Heart left ventricle (tissue), 16 donors: Measurements from ENCODE around the gene CBY2. TPM values are rescaled to one million over a fixed set of nuclear protein-coding genes. Genes with fewer than 3 reads are reported as not detected.
"Not testable (repeated sequence)": the region's sequence is repeated elsewhere in the genome, so short reads cannot be mapped to it uniquely, and the experiment has no call there.

Experiments
- ATAC-seq, 4 donors: fragments of 200-7000 bp; cut with Tn5 transposase; one replicate each; pipeline ENCODE4 v1.9.1; 2020 to 2022; ENCODE audit warnings: moderate library complexity in 4 of 4, mild to moderate bottlenecking in 3 of 4, moderate number of reproducible peaks in 1 of 4
- DNase-seq, 5 donors: peaks; one replicate each; pipeline ENCODE4 v3.0.0-alpha.2; 2020
- H3K27ac ChIP-seq, 12 donors: fragments of 200-600 bp; sonication (generic) in 4 of 12; one replicate each; pipeline versions ENCODE4 v1.5.0 to v1.8.0; 2016 to 2022; ENCODE audit warnings: mild to moderate bottlenecking in 2 of 12
- H3K27me3 ChIP-seq, 9 donors: fragments of 200-600 bp; sonication (generic) in 2 of 9; one replicate each; pipeline versions ENCODE4 v1.5.1 to v1.8.0; 2016 to 2022; ENCODE audit warnings: mild to moderate bottlenecking in 3 of 9
- H3K36me3 ChIP-seq, 9 donors: fragments of 200-600 bp; sonication (generic) in 2 of 9; one replicate each; pipeline versions ENCODE4 v1.5.0 to v1.8.0; 2018 to 2022; ENCODE audit warnings: mild to moderate bottlenecking in 2 of 9
- H3K4me1 ChIP-seq, 12 donors: fragments of 200-600 bp; sonication (generic) in 4 of 12; one replicate each; pipeline versions ENCODE4 v1.5.0 to v1.8.0; 2016 to 2022; ENCODE audit warnings: mild to moderate bottlenecking in 3 of 12
- H3K4me3 ChIP-seq, 12 donors: fragments of 200-600 bp; sonication (generic) in 4 of 12; one replicate each; pipeline versions ENCODE4 v1.5.0 to v1.8.0; 2017 to 2022; ENCODE audit warnings: mild to moderate bottlenecking in 9 of 12, moderate library complexity in 4 of 12
- H3K9me3 ChIP-seq, 12 donors: fragments of 200-600 bp; sonication (generic) in 4 of 12; one replicate each; pipeline versions ENCODE4 v1.5.0 to v1.8.0; 2016 to 2022; ENCODE audit warnings: mild to moderate bottlenecking in 1 of 12
- POLR2A ChIP-seq, 2 donors: fragments of 450-650 bp; IDR thresholded peaks; one replicate each; pipeline ENCODE4 v1.6.1; 2017; ENCODE audit warnings: antibody characterized with exemption in 2 of 2, mild to moderate bottlenecking in 2 of 2, moderate library complexity in 2 of 2
- WGBS, 4 donors: extraction: QIAGEN DNeasy Blood & Tissue Kit in 2 of 4; methylation state at CpG; one replicate each; pipeline versions ENCODE4 v1.1.5 to v1.1.7; 2013 to 2018; 5-methylcytosine and 5-hydroxymethylcytosine counted together
- intact Hi-C, 10 donors: fragments of 100-400 bp; cut with DNase I; formaldehyde crosslinking; loops; one replicate each; pipeline versions ENCODE4 v1.11.1 to v1.14.2; 2022
- polyA plus RNA-seq, 2 donors: library from polyadenylated mRNA; stranded (reverse); fragments of 200-250 nt; gene quantifications; one replicate each; pipeline ENCODE4 v1.2.3, GENCODE V29; 2013
- total RNA-seq, 9 donors: library from RNA; depleted of rRNA in 2 of 9; stranded (reverse); fragments of >200 nt in 2 of 9; fragmentation: NEBNext Ultra II Directional in 3 of 9; extraction: Animal tissue kit (Norgen Biotek cat#: 25700) in 3 of 9; gene quantifications; one replicate each; pipeline versions ENCODE4 v1.1.0 to v1.2.4, GENCODE V29; 2016 to 2023
- TF ChIP-seq, protein P1 (sequence below), 12 donors: fragments of 200-600 bp; sonication (generic) in 4 of 12; IDR thresholded peaks; one replicate each; pipeline versions ENCODE4 v1.5.0 to v1.8.0; 2018 to 2022; ENCODE audit warnings: antibody characterized with exemption in 12 of 12, mild to moderate bottlenecking in 5 of 12
- donor health status: ischemic (EF 13 %, LVEDD 7.1; RV severe dilation, severe dysfunction).
- donor health status: healthy with polysubstance abuse.
- donor health status: DM: no; HTN: yes; CAD: no.
- donor health status: DM: no; HTN: no; CAD: no.
- donor health status: ischemic (EF 25% LVEDD 6.9; RV normal size, moderate dysfunction).
- donor health status: ischemic (EF 25% LVEDD 5.7; RV mildly dilated, moderate dysfunction).
- donor health status: healthy.
- donor health status: DM: yes; HTN: yes; CAD: no.
- donor health status: ischemic (EF 35%, LVEDD 5.7; RV mildly dilated, moderate dysfunction).
- donor health status: nonischemic (EF 11% LVEDD 7.7; RV severe dilation, severe dysfunction).
- donor health status: DM: yes; HTN: yes; CAD: no.
- donor health status: PGD.
- donor health status: ischemic (EF 29% LVEDD 5.4; RV normal size, mild dysfunction).
- donor health status: nonischemic (EF 23%, LVEDD 6.1; RV moderate dilation, normal function).

Gene CBY2
- total and polyA plus RNA-seq, 11 donors: not detected

DNA sequence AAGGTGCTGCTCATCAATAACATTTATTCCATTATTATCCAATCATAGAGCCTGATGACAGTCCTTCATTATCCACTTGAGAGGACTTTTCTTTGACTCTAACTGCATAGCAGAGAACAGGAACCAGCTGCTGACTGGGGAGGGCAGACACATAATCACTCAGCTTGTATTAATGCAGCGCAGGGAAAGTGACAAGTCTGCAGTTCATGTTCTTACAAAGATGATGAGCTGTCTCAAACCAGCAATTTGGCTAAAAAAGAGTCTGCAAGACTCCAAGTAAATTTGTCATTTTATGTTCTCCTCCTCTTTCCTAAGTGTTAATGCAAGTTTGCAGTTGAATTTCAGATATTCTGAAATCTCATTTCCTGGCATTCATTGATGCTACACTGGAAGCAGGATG, 40.0 kb upstream of the CBY2 start:
- H3K4me3 ChIP-seq: no peak overlapping the region
- H3K27me3 ChIP-seq: no peaks in the 10 kb centered on the region
- H3K27ac ChIP-seq: no peak overlapping the region
- WGBS, 4 donors: 50 to 74% (median 65%) methylated on average over 1 of the region's 1 CpG
- ATAC-seq: no peak
- peaks cover 0 to 8% (median 0%) of the 10 kb centered on the region in 12 donors for H3K9me3 ChIP-seq
- no peaks in the 10 kb centered on the region for H3K4me1 ChIP-seq
- intact Hi-C loops: no loop called here
- no peaks in the 10 kb centered on the region for H3K36me3 ChIP-seq
- no peak for TF ChIP-seq POLR2A (IDR thresholded peaks at IDR 0.05)
- TF ChIP-seq, protein P1, sequence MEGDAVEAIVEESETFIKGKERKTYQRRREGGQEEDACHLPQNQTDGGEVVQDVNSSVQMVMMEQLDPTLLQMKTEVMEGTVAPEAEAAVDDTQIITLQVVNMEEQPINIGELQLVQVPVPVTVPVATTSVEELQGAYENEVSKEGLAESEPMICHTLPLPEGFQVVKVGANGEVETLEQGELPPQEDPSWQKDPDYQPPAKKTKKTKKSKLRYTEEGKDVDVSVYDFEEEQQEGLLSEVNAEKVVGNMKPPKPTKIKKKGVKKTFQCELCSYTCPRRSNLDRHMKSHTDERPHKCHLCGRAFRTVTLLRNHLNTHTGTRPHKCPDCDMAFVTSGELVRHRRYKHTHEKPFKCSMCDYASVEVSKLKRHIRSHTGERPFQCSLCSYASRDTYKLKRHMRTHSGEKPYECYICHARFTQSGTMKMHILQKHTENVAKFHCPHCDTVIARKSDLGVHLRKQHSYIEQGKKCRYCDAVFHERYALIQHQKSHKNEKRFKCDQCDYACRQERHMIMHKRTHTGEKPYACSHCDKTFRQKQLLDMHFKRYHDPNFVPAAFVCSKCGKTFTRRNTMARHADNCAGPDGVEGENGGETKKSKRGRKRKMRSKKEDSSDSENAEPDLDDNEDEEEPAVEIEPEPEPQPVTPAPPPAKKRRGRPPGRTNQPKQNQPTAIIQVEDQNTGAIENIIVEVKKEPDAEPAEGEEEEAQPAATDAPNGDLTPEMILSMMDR (IDR thresholded peaks at IDR 0.05): no peak
- DNase-seq: no peak

GRCh38 chr13:45662903-45663302, 39.2 kb upstream of the CBY2 start:
- H3K36me3 ChIP-seq, intact Hi-C loops, ATAC-seq, H3K4me3 ChIP-seq, H3K9me3 ChIP-seq, H3K27me3 ChIP-seq, H3K4me1 ChIP-seq, H3K27ac ChIP-seq, DNase-seq: not testable (repeated sequence)
- WGBS, 4 donors: 97 to 100% (median 100%) methylated on average over 1 of the region's 1 CpG

DNA sequence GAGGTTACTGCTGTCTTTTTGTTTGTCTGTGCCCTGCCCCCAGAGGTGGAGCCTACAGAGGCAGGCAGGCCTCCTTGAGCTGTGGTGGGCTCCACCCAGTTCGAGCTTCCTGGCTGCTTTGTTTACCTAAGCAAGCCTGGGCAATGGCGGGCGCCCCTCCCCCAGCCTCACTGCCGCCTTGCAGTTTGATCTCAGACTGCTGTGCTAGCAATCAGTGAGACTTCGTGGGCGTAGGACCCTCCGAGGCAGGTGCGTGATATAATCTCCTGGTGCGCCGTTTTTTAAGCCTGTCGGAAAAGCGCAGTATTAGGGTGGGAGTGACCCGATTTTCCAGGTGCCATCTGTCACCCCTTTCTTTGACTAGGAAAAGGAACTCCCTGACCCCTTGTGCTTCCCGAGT, 32.5 kb upstream of the CBY2 start:
- ATAC-seq, DNase-seq, H3K36me3 ChIP-seq, H3K4me3 ChIP-seq, H3K9me3 ChIP-seq, H3K27ac ChIP-seq, intact Hi-C loops, H3K4me1 ChIP-seq: not testable (repeated sequence)
- peaks cover 0 to 15% (median 0%) of the 10 kb centered on the region in 9 donors for H3K27me3 ChIP-seq
- WGBS, 4 donors: 76 to 85% (median 80%) methylated on average over 11 to 13 of the region's 14 CpGs

DNA sequence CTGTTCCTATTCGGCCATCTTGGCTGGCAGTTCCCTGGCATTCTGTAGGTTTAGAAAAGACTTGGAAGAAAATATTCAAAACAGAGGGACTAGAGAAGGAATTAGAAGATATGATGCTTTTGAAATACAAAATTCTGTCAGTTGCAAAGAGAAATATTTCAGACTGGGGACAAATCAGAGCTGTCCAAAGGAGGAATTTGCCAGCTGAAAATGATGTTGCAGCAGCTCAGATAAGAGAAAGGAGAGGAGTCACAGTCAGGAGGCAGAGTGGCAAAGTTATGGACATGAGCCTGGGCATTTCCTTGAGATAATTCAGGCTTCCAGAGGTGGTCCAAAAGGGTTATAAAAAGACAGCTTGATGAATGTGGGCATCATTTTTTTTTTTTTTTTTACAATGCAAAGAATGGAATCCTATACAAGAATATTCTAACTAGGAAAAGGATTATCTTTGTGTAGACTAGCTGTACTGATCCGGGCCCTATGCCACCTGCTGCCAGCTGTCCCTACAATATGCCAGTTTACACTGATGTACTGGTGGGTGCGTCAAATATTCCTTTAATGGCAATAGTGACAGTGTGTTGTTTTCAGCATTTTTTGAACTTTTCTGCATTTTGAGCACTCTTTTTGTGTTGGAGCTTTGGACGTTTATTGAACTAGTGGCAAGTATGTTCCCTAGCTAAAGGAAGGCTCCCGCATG, 31.8 kb upstream of the CBY2 start:
- peaks cover 0 to 15% (median 0%) of the 10 kb centered on the region in 9 donors for H3K27me3 ChIP-seq
- H3K4me3 ChIP-seq: no peak overlapping the region
- H3K27ac ChIP-seq: no peak overlapping the region
- intact Hi-C loops: no loop called here
- no peak for TF ChIP-seq POLR2A (IDR thresholded peaks at IDR 0.05)
- TF ChIP-seq, protein P1 (IDR thresholded peaks at IDR 0.05): no peak
- H3K4me1 ChIP-seq: no peaks in the 10 kb centered on the region
- ATAC-seq: no peak
- H3K36me3 ChIP-seq: no peaks in the 10 kb centered on the region
- WGBS, 4 donors: 92 to 95% (median 93%) methylated on average over 5 of the region's 5 CpGs
- DNase-seq: no peak
- no peaks in the 10 kb centered on the region for H3K9me3 ChIP-seq

DNA sequence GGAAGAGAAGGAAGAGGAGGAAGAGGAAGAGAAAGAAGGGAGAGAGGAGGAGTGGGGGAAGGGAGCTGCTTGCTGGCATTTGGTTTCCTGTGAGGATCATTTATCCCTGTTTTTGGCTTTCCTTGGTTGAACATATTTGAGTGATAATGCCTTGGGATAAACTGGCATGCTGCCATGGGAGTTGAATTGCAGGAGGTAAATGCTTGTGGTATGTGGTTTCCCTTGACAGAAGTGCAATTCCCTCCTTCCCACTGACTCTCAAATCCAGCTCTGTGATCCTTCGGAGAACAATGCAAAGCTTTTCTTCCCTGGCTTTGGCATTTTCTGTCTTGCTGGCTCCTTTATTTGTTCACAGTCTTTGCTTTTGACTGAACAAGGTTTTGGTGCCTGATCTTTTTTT, 27.2 kb upstream of the CBY2 start:
- Histone ChIP-seq H3K27me3 (peaks cover 0 to 21% (median 0%) of the 10 kb centered on the region in 9 donors), H3K4me1 (no peaks in the 10 kb centered on the region), H3K36me3 (no peaks in the 10 kb centered on the region), H3K27ac (no peak overlapping the region), H3K4me3 (no peak overlapping the region), H3K9me3 (no peaks in the 10 kb centered on the region)
- intact Hi-C loops: no loop called here
- TF ChIP-seq, protein P1 (IDR thresholded peaks at IDR 0.05): no peak
- TF ChIP-seq POLR2A (IDR thresholded peaks at IDR 0.05): no peak
- 21 to 41% (median 29%) methylated on average over 1 of the region's 1 CpG for WGBS, 4 donors
- ATAC-seq (no peak), DNase-seq (no peak)
